ENCODE measurements around the gene DRAP1.

The DRAP1 gene

DNA sequence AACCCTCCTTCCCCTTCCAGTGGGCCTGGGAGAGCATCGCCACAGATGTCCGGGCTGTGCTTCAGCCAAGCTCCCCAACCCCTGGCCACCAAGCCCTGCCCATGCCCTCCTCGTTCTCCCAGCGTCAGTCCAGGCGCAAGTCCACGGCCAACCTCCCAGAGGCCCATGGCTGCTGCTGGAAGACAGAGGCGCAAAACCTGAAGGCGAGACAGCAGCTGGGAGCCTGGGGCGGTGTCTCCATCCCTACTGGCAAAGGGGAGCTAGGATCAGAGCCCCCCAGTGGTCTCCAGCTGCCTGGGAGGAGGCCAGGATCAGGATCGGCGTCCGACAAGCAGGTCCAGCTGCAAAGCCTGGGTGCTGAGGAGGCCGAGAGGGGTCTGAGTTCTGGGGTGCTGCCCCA is 27.9 kb downstream of the DRAP1 start:
- no peak for TF ChIP-seq EGR1 (IDR thresholded peaks at IDR 0.05)
- no peak for TF ChIP-seq CEBPB (IDR thresholded peaks at IDR 0.05)
- TF ChIP-seq, protein P1, sequence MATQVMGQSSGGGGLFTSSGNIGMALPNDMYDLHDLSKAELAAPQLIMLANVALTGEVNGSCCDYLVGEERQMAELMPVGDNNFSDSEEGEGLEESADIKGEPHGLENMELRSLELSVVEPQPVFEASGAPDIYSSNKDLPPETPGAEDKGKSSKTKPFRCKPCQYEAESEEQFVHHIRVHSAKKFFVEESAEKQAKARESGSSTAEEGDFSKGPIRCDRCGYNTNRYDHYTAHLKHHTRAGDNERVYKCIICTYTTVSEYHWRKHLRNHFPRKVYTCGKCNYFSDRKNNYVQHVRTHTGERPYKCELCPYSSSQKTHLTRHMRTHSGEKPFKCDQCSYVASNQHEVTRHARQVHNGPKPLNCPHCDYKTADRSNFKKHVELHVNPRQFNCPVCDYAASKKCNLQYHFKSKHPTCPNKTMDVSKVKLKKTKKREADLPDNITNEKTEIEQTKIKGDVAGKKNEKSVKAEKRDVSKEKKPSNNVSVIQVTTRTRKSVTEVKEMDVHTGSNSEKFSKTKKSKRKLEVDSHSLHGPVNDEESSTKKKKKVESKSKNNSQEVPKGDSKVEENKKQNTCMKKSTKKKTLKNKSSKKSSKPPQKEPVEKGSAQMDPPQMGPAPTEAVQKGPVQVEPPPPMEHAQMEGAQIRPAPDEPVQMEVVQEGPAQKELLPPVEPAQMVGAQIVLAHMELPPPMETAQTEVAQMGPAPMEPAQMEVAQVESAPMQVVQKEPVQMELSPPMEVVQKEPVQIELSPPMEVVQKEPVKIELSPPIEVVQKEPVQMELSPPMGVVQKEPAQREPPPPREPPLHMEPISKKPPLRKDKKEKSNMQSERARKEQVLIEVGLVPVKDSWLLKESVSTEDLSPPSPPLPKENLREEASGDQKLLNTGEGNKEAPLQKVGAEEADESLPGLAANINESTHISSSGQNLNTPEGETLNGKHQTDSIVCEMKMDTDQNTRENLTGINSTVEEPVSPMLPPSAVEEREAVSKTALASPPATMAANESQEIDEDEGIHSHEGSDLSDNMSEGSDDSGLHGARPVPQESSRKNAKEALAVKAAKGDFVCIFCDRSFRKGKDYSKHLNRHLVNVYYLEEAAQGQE (IDR thresholded peaks at IDR 0.05; ENCODE audit: low read depth): no peak
- TF ChIP-seq NFIC (IDR thresholded peaks at IDR 0.05): no peak
- TF ChIP-seq TCF12 (IDR thresholded peaks at IDR 0.05; ENCODE audit: low read depth): no peak
- no peak for TF ChIP-seq ZBTB7A (IDR thresholded peaks at IDR 0.05; ENCODE audit: low read depth)
- TF ChIP-seq EP300 (IDR thresholded peaks at IDR 0.05; ENCODE audit: borderline replicate concordance): no peak
- TF ChIP-seq, protein P2, sequence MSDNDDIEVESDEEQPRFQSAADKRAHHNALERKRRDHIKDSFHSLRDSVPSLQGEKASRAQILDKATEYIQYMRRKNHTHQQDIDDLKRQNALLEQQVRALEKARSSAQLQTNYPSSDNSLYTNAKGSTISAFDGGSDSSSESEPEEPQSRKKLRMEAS (IDR thresholded peaks at IDR 0.05): no peak
- no peak for TF ChIP-seq RAD21 (IDR thresholded peaks at IDR 0.05; ENCODE audit: low read depth)
- TF ChIP-seq TEAD4 (IDR thresholded peaks at IDR 0.05): no peak
- no peak for TF ChIP-seq TAF1 (IDR thresholded peaks at IDR 0.05; ENCODE audit: low read depth)
- TF ChIP-seq, protein P3, sequence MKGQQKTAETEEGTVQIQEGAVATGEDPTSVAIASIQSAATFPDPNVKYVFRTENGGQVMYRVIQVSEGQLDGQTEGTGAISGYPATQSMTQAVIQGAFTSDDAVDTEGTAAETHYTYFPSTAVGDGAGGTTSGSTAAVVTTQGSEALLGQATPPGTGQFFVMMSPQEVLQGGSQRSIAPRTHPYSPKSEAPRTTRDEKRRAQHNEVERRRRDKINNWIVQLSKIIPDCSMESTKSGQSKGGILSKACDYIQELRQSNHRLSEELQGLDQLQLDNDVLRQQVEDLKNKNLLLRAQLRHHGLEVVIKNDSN (IDR thresholded peaks at IDR 0.05): no peak
- TF ChIP-seq CREB1 (IDR thresholded peaks at IDR 0.05; ENCODE audit: low read depth): no peak
- TF ChIP-seq FOXM1 (IDR thresholded peaks at IDR 0.05; ENCODE audit: borderline replicate concordance, low read depth): no peak

DNA sequence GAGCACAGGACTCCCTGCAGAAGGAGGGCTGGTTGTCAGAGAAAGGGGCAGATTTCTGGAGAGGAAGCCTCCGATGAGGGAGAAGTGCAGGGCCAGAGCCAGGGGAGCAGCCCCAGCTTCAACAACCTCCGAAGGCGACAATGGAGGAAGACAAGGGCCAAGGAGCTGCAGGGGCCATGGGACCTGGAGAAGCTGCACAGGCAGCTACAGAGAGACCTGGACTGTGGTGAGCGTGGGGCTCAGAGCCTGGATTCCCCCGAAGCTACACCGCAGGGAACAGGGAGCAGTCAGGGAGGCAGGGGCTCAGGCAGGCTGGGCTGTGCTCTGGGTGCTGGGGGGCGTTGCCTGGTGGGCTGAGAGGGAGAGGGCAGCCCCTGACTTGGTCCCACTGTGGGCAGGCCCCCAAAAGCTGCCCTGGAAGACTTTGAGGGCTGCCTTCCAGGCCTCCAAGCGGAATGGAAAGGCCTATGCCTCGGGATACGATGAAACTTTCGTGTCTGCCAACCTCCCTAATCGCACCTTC is 28.4 kb downstream of the DRAP1 start:
- no peak for TF ChIP-seq EGR1 (IDR thresholded peaks at IDR 0.05)
- TF ChIP-seq FOXM1 (IDR thresholded peaks at IDR 0.05; ENCODE audit: borderline replicate concordance, low read depth): no peak
- no peak for TF ChIP-seq ZBTB7A (IDR thresholded peaks at IDR 0.05; ENCODE audit: low read depth)
- TF ChIP-seq RAD21 (IDR thresholded peaks at IDR 0.05; ENCODE audit: low read depth): no peak
- no peak for TF ChIP-seq TEAD4 (IDR thresholded peaks at IDR 0.05)
- TF ChIP-seq, protein P2 (IDR thresholded peaks at IDR 0.05): no peak
- no peak for TF ChIP-seq YY1 (IDR thresholded peaks at IDR 0.05; ENCODE audit: low read depth)
- no peak for TF ChIP-seq TCF12 (IDR thresholded peaks at IDR 0.05; ENCODE audit: low read depth)
- no peak for TF ChIP-seq TAF1 (IDR thresholded peaks at IDR 0.05; ENCODE audit: low read depth)
- no peak for TF ChIP-seq EP300 (IDR thresholded peaks at IDR 0.05; ENCODE audit: borderline replicate concordance)
- TF ChIP-seq, protein P3 (IDR thresholded peaks at IDR 0.05): no peak
- no peak for TF ChIP-seq CREB1 (IDR thresholded peaks at IDR 0.05; ENCODE audit: low read depth)
- TF ChIP-seq NFIC (IDR thresholded peaks at IDR 0.05): no peak
- TF ChIP-seq CEBPB (IDR thresholded peaks at IDR 0.05): no peak
- TF ChIP-seq, protein P1 (IDR thresholded peaks at IDR 0.05; ENCODE audit: low read depth): no peak

DNA sequence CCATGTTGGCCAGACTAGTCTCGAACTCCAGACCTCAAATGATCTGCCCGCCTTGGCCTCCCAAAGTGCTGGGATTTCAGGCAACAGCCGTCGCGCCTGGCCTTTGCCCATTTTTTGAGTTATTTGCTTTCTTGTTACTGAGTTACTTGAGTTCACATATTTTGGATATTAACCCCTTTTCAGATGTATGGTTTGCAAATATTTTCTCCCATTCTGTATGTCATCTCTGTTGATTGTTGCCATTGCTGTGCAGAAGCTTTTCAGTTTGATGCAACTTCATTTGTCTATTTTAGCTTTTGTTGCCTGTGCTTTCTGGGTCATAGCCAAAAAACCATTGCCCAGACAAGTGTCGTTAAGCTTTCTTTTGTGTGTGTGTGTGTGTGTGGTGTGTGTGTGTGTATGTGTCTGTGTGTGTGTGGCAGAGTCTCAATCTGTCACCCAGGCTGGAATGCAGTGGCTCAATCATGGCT is 32.9 kb downstream of the DRAP1 start:
- TF ChIP-seq TAF1 (IDR thresholded peaks at IDR 0.05; ENCODE audit: low read depth) (no peak), FOXM1 (IDR thresholded peaks at IDR 0.05; ENCODE audit: borderline replicate concordance, low read depth) (no peak), TEAD4 (IDR thresholded peaks at IDR 0.05) (no peak), YY1 (IDR thresholded peaks at IDR 0.05; ENCODE audit: low read depth) (no peak), NFIC (IDR thresholded peaks at IDR 0.05) (no peak), RAD21 (IDR thresholded peaks at IDR 0.05; ENCODE audit: low read depth) (no peak), EGR1 (IDR thresholded peaks at IDR 0.05) (no peak), CEBPB (IDR thresholded peaks at IDR 0.05) (no peak)
- TF ChIP-seq, protein P2 (IDR thresholded peaks at IDR 0.05): no peak
- TF ChIP-seq, protein P3 (IDR thresholded peaks at IDR 0.05): no peak

DNA sequence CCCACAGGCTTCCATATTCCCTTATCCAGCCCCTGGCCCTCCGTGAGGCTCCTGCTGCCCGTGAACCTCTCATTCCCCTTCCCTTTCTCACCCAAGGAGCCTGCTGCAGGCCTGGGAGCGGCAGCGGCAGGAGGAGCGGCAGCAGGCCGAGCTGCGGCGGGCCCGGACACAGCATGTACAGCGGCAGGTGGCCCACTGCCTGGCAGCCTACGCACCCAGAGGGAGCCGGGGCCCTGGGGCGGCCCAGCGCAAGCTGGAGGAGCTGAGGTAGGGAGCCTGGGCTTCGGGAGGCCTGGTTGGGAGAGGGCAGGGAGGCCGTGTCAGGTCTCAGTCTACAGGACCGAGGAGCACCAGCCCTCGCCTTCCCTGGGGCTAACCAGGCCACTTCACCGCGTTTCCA is 34.2 kb downstream of the DRAP1 start:
- TF ChIP-seq CREB1 (IDR thresholded peaks at IDR 0.05; ENCODE audit: low read depth): no peak
- no peak for TF ChIP-seq TCF12 (IDR thresholded peaks at IDR 0.05; ENCODE audit: low read depth)

DNA sequence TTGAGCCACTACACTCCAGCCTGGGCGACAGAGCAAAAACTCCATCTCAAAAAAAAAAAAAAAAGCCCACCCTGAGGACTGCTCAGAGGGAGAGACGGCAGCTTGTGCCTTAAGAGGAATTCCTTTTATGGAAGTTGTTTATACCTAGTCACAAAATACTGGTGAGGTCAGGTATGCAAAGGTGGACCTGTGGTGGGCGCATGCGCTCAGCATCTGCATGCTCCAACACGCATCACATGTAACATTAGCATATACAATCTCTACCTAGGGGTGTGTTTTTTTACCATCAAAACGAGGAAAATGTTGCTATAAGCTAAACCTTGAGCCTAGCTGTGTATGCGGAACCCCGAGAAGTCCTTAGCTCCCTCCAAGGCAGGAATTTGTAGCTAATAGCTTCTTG is 35.5 kb downstream of the DRAP1 start:
- TF ChIP-seq, protein P1 (IDR thresholded peaks at IDR 0.05; ENCODE audit: low read depth): no peak
- no peak for TF ChIP-seq EP300 (IDR thresholded peaks at IDR 0.05; ENCODE audit: borderline replicate concordance)
- no peak for TF ChIP-seq TEAD4 (IDR thresholded peaks at IDR 0.05)
- TF ChIP-seq TCF12 (IDR thresholded peaks at IDR 0.05; ENCODE audit: low read depth): no peak
- TF ChIP-seq NFIC (IDR thresholded peaks at IDR 0.05): no peak
- TF ChIP-seq CEBPB (IDR thresholded peaks at IDR 0.05): no peak
- TF ChIP-seq TAF1 (IDR thresholded peaks at IDR 0.05; ENCODE audit: low read depth): no peak
- TF ChIP-seq FOXM1 (IDR thresholded peaks at IDR 0.05; ENCODE audit: borderline replicate concordance, low read depth): no peak
- TF ChIP-seq, protein P3 (IDR thresholded peaks at IDR 0.05): no peak
- no peak for TF ChIP-seq CREB1 (IDR thresholded peaks at IDR 0.05; ENCODE audit: low read depth)
- TF ChIP-seq EGR1 (IDR thresholded peaks at IDR 0.05): no peak
- TF ChIP-seq YY1 (IDR thresholded peaks at IDR 0.05; ENCODE audit: low read depth): no peak
- TF ChIP-seq ZBTB7A (IDR thresholded peaks at IDR 0.05; ENCODE audit: low read depth): no peak
